Measurements from ENCODE around the gene RAVER1.
A peak's percentile ranks its signal among the peaks of the same experiment; 100 is the strongest.
"Not testable (repeated sequence)": the region's sequence is repeated elsewhere in the genome, so short reads cannot be mapped to it uniquely, and the experiment has no call there.

The RAVER1 gene

GRCh38 chr19:10332965-10333757, at the start of gene RAVER1:
Gene RAVER1, minus strand, starts transcription at chr19:10333529. Its CDS starts 22 bp downstream, at chr19:10333507.
- H3K9me3 Mint-ChIP-seq = no peaks in the 10 kb centered on the region
- H3K36me3 Mint-ChIP-seq (ENCODE audit: low read depth) = peaks cover 46% of the 10 kb centered on the region
- no peaks in the 10 kb centered on the region for H3K27me3 Mint-ChIP-seq
- peak within 1 kb of the TSS; percentile 98 for H3K27ac Mint-ChIP-seq
- H3K4me1 Mint-ChIP-seq (ENCODE audit: low read depth) = peaks cover 48% of the 10 kb centered on the region
- peak within 1 kb of the TSS; percentile 99 for H3K4me3 Mint-ChIP-seq

GRCh38 chr19:10383223-10383499, 49.8 kb upstream of the RAVER1 start:
- not testable (repeated sequence) for H3K27ac Mint-ChIP-seq, H3K4me3 Mint-ChIP-seq, H3K27me3 Mint-ChIP-seq, H3K9me3 Mint-ChIP-seq
- Mint-ChIP-seq H3K36me3 (ENCODE audit: low read depth) (peaks cover 11% of the 10 kb centered on the region), H3K4me1 (ENCODE audit: low read depth) (peaks cover 35% of the 10 kb centered on the region)

GRCh38 chr19:10380313-10381102, 47.2 kb upstream of the RAVER1 start, which contains the start of gene TYK2:
Gene TYK2, minus strand, starts transcription at chr19:10380572. Its CDS starts 2,166 bp downstream, at chr19:10378406.
- no peaks in the 10 kb centered on the region for H3K27me3 Mint-ChIP-seq
- H3K4me1 Mint-ChIP-seq (ENCODE audit: low read depth) = peaks cover 24% of the 10 kb centered on the region
- peaks cover 19% of the 10 kb centered on the region for H3K36me3 Mint-ChIP-seq (ENCODE audit: low read depth)
- peak within 1 kb of the TSS; percentile 94 for H3K27ac Mint-ChIP-seq
- no peaks in the 10 kb centered on the region for H3K9me3 Mint-ChIP-seq
- H3K4me3 Mint-ChIP-seq = peak within 1 kb of the TSS; percentile 90

GRCh38 chr19:10379880-10380312, 46.6 kb upstream of the RAVER1 start:
- Mint-ChIP-seq H3K4me1 (ENCODE audit: low read depth) (peaks cover 24% of the 10 kb centered on the region), H3K36me3 (ENCODE audit: low read depth) (peaks cover 23% of the 10 kb centered on the region), H3K4me3 (peak overlapping the region; percentile 90), H3K27ac (peak overlapping the region; percentile 94), H3K9me3 (no peaks in the 10 kb centered on the region), H3K27me3 (no peaks in the 10 kb centered on the region)

GRCh38 chr19:10378124-10378523, 44.8 kb upstream of the RAVER1 start:
- Mint-ChIP-seq H3K4me1 (ENCODE audit: low read depth) (peaks cover 24% of the 10 kb centered on the region), H3K4me3 (no peak overlapping the region), H3K9me3 (no peaks in the 10 kb centered on the region), H3K27me3 (no peaks in the 10 kb centered on the region), H3K27ac (no peak overlapping the region), H3K36me3 (ENCODE audit: low read depth) (peaks cover 30% of the 10 kb centered on the region)

- H3K9me3 Mint-ChIP-seq, H3K27me3 Mint-ChIP-seq, H3K4me3 Mint-ChIP-seq, H3K27ac Mint-ChIP-seq: not testable (repeated sequence)
- peaks cover 30% of the 10 kb centered on the region for H3K36me3 Mint-ChIP-seq (ENCODE audit: low read depth)
- peaks cover 24% of the 10 kb centered on the region for H3K4me1 Mint-ChIP-seq (ENCODE audit: low read depth)
Observed at GRCh38 chr19:10377140-10377640, 43.9 kb upstream of the RAVER1 start.

- Mint-ChIP-seq H3K27me3 (no peaks in the 10 kb centered on the region), H3K36me3 (ENCODE audit: low read depth) (peaks cover 30% of the 10 kb centered on the region), H3K9me3 (no peaks in the 10 kb centered on the region), H3K27ac (no peak overlapping the region), H3K4me3 (no peak overlapping the region), H3K4me1 (ENCODE audit: low read depth) (peaks cover 13% of the 10 kb centered on the region)
Observed at GRCh38 chr19:10374931-10375330, 41.6 kb upstream of the RAVER1 start.

GRCh38 chr19:10372690-10373089, 39.4 kb upstream of the RAVER1 start:
- peaks cover 37% of the 10 kb centered on the region for H3K36me3 Mint-ChIP-seq (ENCODE audit: low read depth)
- no peak overlapping the region for H3K4me3 Mint-ChIP-seq
- no peaks in the 10 kb centered on the region for H3K4me1 Mint-ChIP-seq (ENCODE audit: low read depth)
- H3K27me3 Mint-ChIP-seq = no peaks in the 10 kb centered on the region
- H3K27ac Mint-ChIP-seq = no peak overlapping the region
- no peaks in the 10 kb centered on the region for H3K9me3 Mint-ChIP-seq

GRCh38 chr19:10368101-10368803, 34.9 kb upstream of the RAVER1 start:
- Mint-ChIP-seq H3K4me3 (no peak overlapping the region), H3K4me1 (ENCODE audit: low read depth) (no peaks in the 10 kb centered on the region), H3K36me3 (ENCODE audit: low read depth) (peaks cover 31% of the 10 kb centered on the region), H3K27ac (no peak overlapping the region), H3K27me3 (no peaks in the 10 kb centered on the region), H3K9me3 (no peaks in the 10 kb centered on the region)

GRCh38 chr19:10366950-10367512, 33.7 kb upstream of the RAVER1 start:
- not testable (repeated sequence) for H3K4me1 Mint-ChIP-seq (ENCODE audit: low read depth); H3K4me3 Mint-ChIP-seq; H3K27me3 Mint-ChIP-seq; H3K27ac Mint-ChIP-seq; H3K9me3 Mint-ChIP-seq
- H3K36me3 Mint-ChIP-seq (ENCODE audit: low read depth) = peaks cover 36% of the 10 kb centered on the region

- no peaks in the 10 kb centered on the region for H3K9me3 Mint-ChIP-seq
- no peak overlapping the region for H3K4me3 Mint-ChIP-seq
- H3K27me3 Mint-ChIP-seq = no peaks in the 10 kb centered on the region
- no peaks in the 10 kb centered on the region for H3K4me1 Mint-ChIP-seq (ENCODE audit: low read depth)
- H3K36me3 Mint-ChIP-seq (ENCODE audit: low read depth) = peaks cover 44% of the 10 kb centered on the region
- H3K27ac Mint-ChIP-seq = no peak overlapping the region
Observed at GRCh38 chr19:10365518-10365917, 32.2 kb upstream of the RAVER1 start.

GRCh38 chr19:10364644-10365043, 31.3 kb upstream of the RAVER1 start:
- Mint-ChIP-seq H3K4me3 (no peak overlapping the region), H3K9me3 (no peaks in the 10 kb centered on the region), H3K36me3 (ENCODE audit: low read depth) (peaks cover 41% of the 10 kb centered on the region), H3K27me3 (no peaks in the 10 kb centered on the region), H3K27ac (no peak overlapping the region), H3K4me1 (ENCODE audit: low read depth) (no peaks in the 10 kb centered on the region)

GRCh38 chr19:10363789-10364281, 30.5 kb upstream of the RAVER1 start:
- H3K36me3 Mint-ChIP-seq (ENCODE audit: low read depth) = peaks cover 39% of the 10 kb centered on the region

GRCh38 chr19:10362259-10362658, 28.9 kb upstream of the RAVER1 start:
- H3K9me3 Mint-ChIP-seq = no peaks in the 10 kb centered on the region

More at GRCh38 chr19:10363789-10364281, 30.5 kb upstream of the RAVER1 start:
- Mint-ChIP-seq H3K4me3 (no peak overlapping the region), H3K4me1 (ENCODE audit: low read depth) (no peaks in the 10 kb centered on the region), H3K27me3 (no peaks in the 10 kb centered on the region), H3K27ac (no peak overlapping the region), H3K9me3 (no peaks in the 10 kb centered on the region)

More at GRCh38 chr19:10362259-10362658, 28.9 kb upstream of the RAVER1 start:
- no peaks in the 10 kb centered on the region for H3K4me1 Mint-ChIP-seq (ENCODE audit: low read depth)
- H3K27me3 Mint-ChIP-seq = no peaks in the 10 kb centered on the region
- H3K36me3 Mint-ChIP-seq (ENCODE audit: low read depth) = peaks cover 29% of the 10 kb centered on the region
- H3K27ac Mint-ChIP-seq = no peak overlapping the region
- H3K4me3 Mint-ChIP-seq = no peak overlapping the region
